HepG2 (cell line): ENCODE measurements around the gene WNK4. TPM values are rescaled to one million over a fixed set of nuclear protein-coding genes. Genes with fewer than 3 reads are reported as not detected.

Source experiments
- ARNT2 ChIP-seq: sonication (generic); formaldehyde crosslinking; IDR thresholded peaks from 2 replicates; pipeline ENCODE4 v1.8.0; 2022; ENCODE audit warnings: mild to moderate bottlenecking, low read depth, missing genetic modification reagents, moderate library complexity
- CBX2 ChIP-seq, 2 experiments: fragments of 200-600 bp in 1 of 2; sonication (generic); formaldehyde crosslinking in 1 of 2; IDR thresholded peaks; 2 replicates each; pipeline versions ENCODE4 v1.7.0 to v1.8.1; 2018 to 2022; ENCODE audit warnings: low read depth in 2 of 2, low read length in 1 of 2, mild to moderate bottlenecking in 1 of 2, missing genetic modification reagents in 1 of 2
- FOXO1 ChIP-seq: sonication (generic); formaldehyde crosslinking; IDR thresholded peaks from 2 replicates; pipeline ENCODE4 v1.4.0; 2020; ENCODE audit warnings: missing genetic modification reagents
- GFI1 ChIP-seq: sonication (generic); formaldehyde crosslinking; IDR thresholded peaks from 2 replicates; pipeline ENCODE4 v1.5.0; 2020; ENCODE audit warnings: missing genetic modification reagents, mild to moderate bottlenecking, borderline replicate concordance
- GTF3A ChIP-seq: sonication (generic); formaldehyde crosslinking; conservative IDR thresholded peaks from 2 replicates; pipeline ENCODE4 v1.4.0; 2020; ENCODE audit warnings: mild to moderate bottlenecking, missing genetic modification reagents
- MTA1 ChIP-seq: sonication (generic); formaldehyde crosslinking; IDR thresholded peaks from 2 replicates; pipeline ENCODE4 v1.4.0; 2020; ENCODE audit warnings: missing genetic modification reagents, mild to moderate bottlenecking, borderline replicate concordance
- NR3C1 ChIP-seq: sonication (generic); formaldehyde crosslinking; IDR thresholded peaks from 2 replicates; pipeline ENCODE4 v1.4.0; 2020; ENCODE audit warnings: missing genetic modification reagents
- PAF1 ChIP-seq: IDR thresholded peaks from 2 replicates; pipeline ENCODE4 v1.6.1; 2016; ENCODE audit warnings: missing genetic modification reagents, missing compliant biosample characterization
- PLRG1 ChIP-seq: fragments of 450-650 bp; conservative IDR thresholded peaks from 2 replicates; pipeline ENCODE4 v1.6.1; 2016
- SRSF9 ChIP-seq: fragments of 200-400 bp; formaldehyde crosslinking; IDR thresholded peaks from 2 replicates; pipeline ENCODE4 v1.6.1; 2018; ENCODE audit warnings: borderline replicate concordance, mild to moderate bottlenecking, low read depth, low read length; ENCODE audit not compliant: insufficient read depth, poor library complexity, severe bottlenecking
- ZNF598 ChIP-seq: sonication (generic); formaldehyde crosslinking; IDR thresholded peaks from 2 replicates; pipeline ENCODE4 v1.5.1; 2020; ENCODE audit warnings: mild to moderate bottlenecking, missing genetic modification reagents, borderline replicate concordance
- ZNF737 ChIP-seq: sonication (generic); formaldehyde crosslinking; IDR thresholded peaks from 2 replicates; pipeline ENCODE4 v1.5.0; 2020; ENCODE audit warnings: missing genetic modification reagents, mild to moderate bottlenecking, borderline replicate concordance
- ZNF747 ChIP-seq: sonication (generic); formaldehyde crosslinking; IDR thresholded peaks from 2 replicates; pipeline ENCODE4 v1.8.1; 2023; ENCODE audit warnings: missing genetic modification reagents, mild to moderate bottlenecking, borderline replicate concordance
- ZNF749 ChIP-seq: sonication (generic); formaldehyde crosslinking; IDR thresholded peaks from 2 replicates; pipeline ENCODE4 v1.8.0; 2022; ENCODE audit warnings: mild to moderate bottlenecking, missing genetic modification reagents, moderate library complexity, borderline replicate concordance
- ZSCAN12 ChIP-seq: sonication (generic); formaldehyde crosslinking; IDR thresholded peaks from 2 replicates; pipeline ENCODE4 v1.9.0; 2021; ENCODE audit warnings: mild to moderate bottlenecking, missing genetic modification reagents
- polyA plus RNA-seq, 8 experiments: library from polyadenylated mRNA; depleted of rRNA in 3 of 8; stranded (reverse) in 7 of 8; unstranded in 1 of 8; fragments of >200 nt; fragmentation: Illumina TruSeq in 4 of 8; extraction: Trizol in 4 of 8; gene quantifications; 2 replicates each; pipeline versions ENCODE4 v1.2.1 to v1.2.3, GENCODE V29; 2011 to 2016; ENCODE audit warnings: low read depth in 4 of 8, missing spikeins in 1 of 8, mixed read lengths in 1 of 8; ENCODE audit not compliant: insufficient read depth in 1 of 8
- total RNA-seq, 5 experiments: library from RNA; depleted of rRNA; stranded (reverse); fragments of >200 nt; fragmentation: Illumina TruSeq; extraction: Trizol; gene quantifications; 2 replicates each; pipeline ENCODE4 v1.2.3, GENCODE V29; 2016; ENCODE audit warnings: low read depth in 1 of 5
- TF ChIP-seq, protein P1 (sequence below): sonication (generic); formaldehyde crosslinking; IDR thresholded peaks from 2 replicates; pipeline ENCODE4 v1.4.0; 2020; ENCODE audit warnings: mild to moderate bottlenecking, missing genetic modification reagents
- TF ChIP-seq, protein P2 (sequence below): sonication (generic); formaldehyde crosslinking; IDR thresholded peaks from 2 replicates; pipeline ENCODE4 v1.8.1; 2023; ENCODE audit warnings: mild to moderate bottlenecking, missing genetic modification reagents, borderline replicate concordance
- TF ChIP-seq, protein P3 (sequence below): sonication (generic); formaldehyde crosslinking; IDR thresholded peaks from 2 replicates; pipeline ENCODE4 v1.5.1; 2020; ENCODE audit warnings: missing genetic modification reagents, mild to moderate bottlenecking, borderline replicate concordance
- TF ChIP-seq, protein P4 (sequence below): sonication (generic); formaldehyde crosslinking; IDR thresholded peaks from 2 replicates; pipeline ENCODE4 v1.4.0; 2020; ENCODE audit warnings: missing genetic modification reagents, low read depth, mild to moderate bottlenecking, borderline replicate concordance
- TF ChIP-seq, protein P5 (sequence below): sonication (generic); formaldehyde crosslinking; IDR thresholded peaks from 2 replicates; pipeline ENCODE4 v1.5.0; 2020; ENCODE audit warnings: missing genetic modification reagents
- TF ChIP-seq, protein P6 (sequence below): IDR thresholded peaks from 2 replicates; pipeline ENCODE4 v1.6.1; 2016; ENCODE audit warnings: missing compliant biosample characterization, missing genetic modification reagents, borderline replicate concordance

WNK4 gene
- total and polyA plus RNA-seq, 2 of the 13 experiments (the other 11 are each of a cell fraction or from before 2014, with no cell fraction given): 2.7 to 13.7 TPM

DNA sequence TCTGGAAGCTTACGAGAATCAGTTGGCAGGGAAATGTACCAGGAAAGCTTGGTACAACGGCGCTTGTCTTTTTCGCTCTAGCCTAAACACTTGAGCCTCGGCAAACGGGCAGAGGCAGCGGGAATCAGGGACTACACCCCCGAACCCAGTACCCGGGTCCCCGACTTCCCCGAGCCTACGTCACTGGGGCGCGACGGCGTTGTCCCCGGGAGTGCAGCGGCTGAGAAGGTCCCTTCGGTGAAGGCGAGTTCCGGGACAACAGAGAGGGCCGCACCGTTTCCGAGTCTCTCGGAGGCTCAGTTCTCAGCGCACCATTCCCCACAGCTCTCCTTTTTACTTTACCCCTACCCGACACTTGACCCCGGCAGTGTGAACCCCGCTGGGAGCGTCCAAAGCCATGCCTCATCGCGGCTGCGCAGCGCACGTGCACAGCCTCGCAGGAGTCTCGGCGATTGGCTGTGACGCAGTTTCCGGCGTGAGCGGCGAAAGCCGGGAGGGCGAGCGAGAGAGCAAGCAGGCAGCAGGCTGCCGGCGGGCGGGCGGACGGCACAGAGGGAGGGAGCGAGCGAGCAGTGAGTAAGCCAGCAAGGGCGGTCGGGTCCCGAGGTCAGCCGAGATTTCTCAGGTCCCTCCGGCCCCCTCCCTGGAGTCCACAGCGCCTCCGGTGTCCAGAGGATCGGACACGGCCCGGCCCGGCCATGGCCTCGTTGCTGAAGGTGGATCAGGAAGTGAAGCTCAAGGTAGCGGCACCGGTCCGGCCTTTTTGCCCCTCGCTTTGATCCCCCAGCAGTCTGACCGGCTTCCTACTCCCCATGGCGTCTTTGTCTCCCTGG is 52.7 kb downstream of the WNK4 start, which contains the start of gene PSME3 (continued):
- TF ChIP-seq, protein P1, sequence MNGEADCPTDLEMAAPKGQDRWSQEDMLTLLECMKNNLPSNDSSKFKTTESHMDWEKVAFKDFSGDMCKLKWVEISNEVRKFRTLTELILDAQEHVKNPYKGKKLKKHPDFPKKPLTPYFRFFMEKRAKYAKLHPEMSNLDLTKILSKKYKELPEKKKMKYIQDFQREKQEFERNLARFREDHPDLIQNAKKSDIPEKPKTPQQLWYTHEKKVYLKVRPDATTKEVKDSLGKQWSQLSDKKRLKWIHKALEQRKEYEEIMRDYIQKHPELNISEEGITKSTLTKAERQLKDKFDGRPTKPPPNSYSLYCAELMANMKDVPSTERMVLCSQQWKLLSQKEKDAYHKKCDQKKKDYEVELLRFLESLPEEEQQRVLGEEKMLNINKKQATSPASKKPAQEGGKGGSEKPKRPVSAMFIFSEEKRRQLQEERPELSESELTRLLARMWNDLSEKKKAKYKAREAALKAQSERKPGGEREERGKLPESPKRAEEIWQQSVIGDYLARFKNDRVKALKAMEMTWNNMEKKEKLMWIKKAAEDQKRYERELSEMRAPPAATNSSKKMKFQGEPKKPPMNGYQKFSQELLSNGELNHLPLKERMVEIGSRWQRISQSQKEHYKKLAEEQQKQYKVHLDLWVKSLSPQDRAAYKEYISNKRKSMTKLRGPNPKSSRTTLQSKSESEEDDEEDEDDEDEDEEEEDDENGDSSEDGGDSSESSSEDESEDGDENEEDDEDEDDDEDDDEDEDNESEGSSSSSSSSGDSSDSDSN (CRISPR knock-in tag): peak; percentile 83
- TF ChIP-seq PAF1 (CRISPR knock-in tag): no peak
- no peak; the same call in 1 of the 2 replicates for TF ChIP-seq ZNF747 (CRISPR knock-in tag)
- peak; percentile 71; the same call in 1 of the 2 replicates for TF ChIP-seq ZNF737 (CRISPR knock-in tag)
- TF ChIP-seq ZSCAN12 (CRISPR knock-in tag): peak; percentile 82; the same call in 1 of the 2 replicates
- TF ChIP-seq, protein P2, sequence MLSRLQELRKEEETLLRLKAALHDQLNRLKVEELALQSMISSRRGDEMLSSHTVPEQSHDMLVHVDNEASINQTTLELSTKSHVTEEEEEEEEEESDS (CRISPR knock-in tag): peak; percentile 92; the same call in 1 of the 2 replicates
- TF ChIP-seq, protein P3, sequence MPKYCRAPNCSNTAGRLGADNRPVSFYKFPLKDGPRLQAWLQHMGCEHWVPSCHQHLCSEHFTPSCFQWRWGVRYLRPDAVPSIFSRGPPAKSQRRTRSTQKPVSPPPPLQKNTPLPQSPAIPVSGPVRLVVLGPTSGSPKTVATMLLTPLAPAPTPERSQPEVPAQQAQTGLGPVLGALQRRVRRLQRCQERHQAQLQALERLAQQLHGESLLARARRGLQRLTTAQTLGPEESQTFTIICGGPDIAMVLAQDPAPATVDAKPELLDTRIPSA: peak; percentile 73; the same call in 1 of the 2 replicates
- TF ChIP-seq FOXO1: peak; percentile 67
- peak; percentile 84; the same call in 1 of the 2 replicates for TF ChIP-seq ZNF598 (CRISPR knock-in tag)
- 0 out of 2 replicates have a peak, but pooled peaks have one; percentile 93 for TF ChIP-seq MTA1 (CRISPR knock-in tag)
- peak; percentile 92 for TF ChIP-seq GTF3A (CRISPR knock-in tag)
- TF ChIP-seq, protein P4, sequence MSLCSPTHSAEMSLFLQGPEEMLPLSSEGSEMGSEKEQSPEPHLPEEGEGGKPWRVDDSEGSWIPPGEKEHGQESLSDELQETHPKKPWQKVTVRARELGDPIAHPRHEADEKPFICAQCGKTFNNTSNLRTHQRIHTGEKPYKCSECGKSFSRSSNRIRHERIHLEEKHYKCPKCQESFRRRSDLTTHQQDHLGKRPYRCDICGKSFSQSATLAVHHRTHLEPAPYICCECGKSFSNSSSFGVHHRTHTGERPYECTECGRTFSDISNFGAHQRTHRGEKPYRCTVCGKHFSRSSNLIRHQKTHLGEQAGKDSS (CRISPR knock-in tag): peak; percentile 93; the same call in 1 of the 2 replicates
- TF ChIP-seq CBX2 (IDR thresholded peaks at IDR 0.05; ENCODE audit: low read depth, low read length): no peak
- no peak for TF ChIP-seq CBX2 (CRISPR knock-in tag; IDR thresholded peaks at IDR 0.05; ENCODE audit: low read depth)
- peak; percentile 90 for TF ChIP-seq GFI1 (CRISPR knock-in tag)
- TF ChIP-seq, protein P5, sequence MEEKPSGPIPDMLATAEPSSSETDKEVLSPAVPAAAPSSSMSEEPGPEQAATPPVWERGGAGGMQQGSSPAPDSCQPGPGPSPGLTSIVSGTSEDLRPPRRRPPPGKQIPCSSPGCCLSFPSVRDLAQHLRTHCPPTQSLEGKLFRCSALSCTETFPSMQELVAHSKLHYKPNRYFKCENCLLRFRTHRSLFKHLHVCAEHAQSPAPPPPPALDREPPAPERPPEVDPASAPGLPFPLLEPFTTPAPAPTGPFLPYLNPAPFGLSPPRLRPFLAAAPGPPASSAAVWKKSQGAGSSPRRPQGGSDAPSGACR: peak; percentile 23; the same call in 1 of the 2 replicates
- peak; percentile 71; the same call in 1 of the 2 replicates for TF ChIP-seq ZNF749 (CRISPR knock-in tag)
- no peak for TF ChIP-seq PLRG1
- TF ChIP-seq, protein P6, sequence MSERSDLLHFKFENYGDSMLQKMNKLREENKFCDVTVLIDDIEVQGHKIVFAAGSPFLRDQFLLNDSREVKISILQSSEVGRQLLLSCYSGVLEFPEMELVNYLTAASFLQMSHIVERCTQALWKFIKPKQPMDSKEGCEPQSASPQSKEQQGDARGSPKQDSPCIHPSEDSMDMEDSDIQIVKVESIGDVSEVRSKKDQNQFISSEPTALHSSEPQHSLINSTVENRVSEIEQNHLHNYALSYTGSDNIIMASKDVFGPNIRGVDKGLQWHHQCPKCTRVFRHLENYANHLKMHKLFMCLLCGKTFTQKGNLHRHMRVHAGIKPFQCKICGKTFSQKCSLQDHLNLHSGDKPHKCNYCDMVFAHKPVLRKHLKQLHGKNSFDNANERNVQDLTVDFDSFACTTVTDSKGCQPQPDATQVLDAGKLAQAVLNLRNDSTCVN (CRISPR knock-in tag): peak; percentile 81
- no peak for TF ChIP-seq SRSF9
- peak; percentile 75; the same call in 1 of the 2 replicates for TF ChIP-seq NR3C1 (CRISPR knock-in tag)
- TF ChIP-seq ARNT2: peak; percentile 93
